GM12892 (cell line): Measurements from ENCODE around the gene TBC1D17.

Experiments used
- POLR2A ChIP-seq: IDR thresholded peaks from 2 replicates; pipeline ENCODE4 v1.6.1; 2011; ENCODE audit warnings: low read depth, low read length, control low read depth
- POLR2AphosphoS5 ChIP-seq: IDR thresholded peaks from 2 replicates; pipeline ENCODE4 v1.6.1; 2011; ENCODE audit warnings: low read depth, low read length, control low read depth

GRCh38 chr19:49839713-49840112 lies 37.8 kb upstream of the TBC1D17 start:
- no peak for TF ChIP-seq POLR2AphosphoS5
- TF ChIP-seq POLR2A: no peak
